Measurements from ENCODE around the gene DDIT3. TPM values are rescaled to one million over a fixed set of nuclear protein-coding genes. Genes with fewer than 3 reads are reported as not detected.

Gene DDIT3
- total and polyA plus RNA-seq, 2 of the 13 experiments (the other 11 are each of a cell fraction or from before 2014, with no cell fraction given): 27.5 to 48.7 TPM

GRCh38 chr12:57518920-57519795 is 1.2 kb downstream of the DDIT3 start (continued):
- TF ChIP-seq, protein P1, sequence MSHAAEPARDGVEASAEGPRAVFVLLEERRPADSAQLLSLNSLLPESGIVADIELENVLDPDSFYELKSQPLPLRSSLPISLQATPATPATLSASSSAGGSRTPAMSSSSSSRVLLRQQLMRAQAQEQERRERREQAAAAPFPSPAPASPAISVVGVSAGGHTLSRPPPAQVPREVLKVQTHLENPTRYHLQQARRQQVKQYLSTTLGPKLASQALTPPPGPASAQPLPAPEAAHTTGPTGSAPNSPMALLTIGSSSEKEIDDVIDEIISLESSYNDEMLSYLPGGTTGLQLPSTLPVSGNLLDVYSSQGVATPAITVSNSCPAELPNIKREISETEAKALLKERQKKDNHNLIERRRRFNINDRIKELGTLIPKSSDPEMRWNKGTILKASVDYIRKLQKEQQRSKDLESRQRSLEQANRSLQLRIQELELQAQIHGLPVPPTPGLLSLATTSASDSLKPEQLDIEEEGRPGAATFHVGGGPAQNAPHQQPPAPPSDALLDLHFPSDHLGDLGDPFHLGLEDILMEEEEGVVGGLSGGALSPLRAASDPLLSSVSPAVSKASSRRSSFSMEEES (CRISPR knock-in tag; IDR thresholded peaks at IDR 0.05): no peak
- TF ChIP-seq HIC2 (CRISPR knock-in tag; IDR thresholded peaks at IDR 0.05; ENCODE audit: low read depth) (no peak), ARNT2 (CRISPR knock-in tag; IDR thresholded peaks at IDR 0.05; ENCODE audit: low read depth) (no peak), TAF1 (CRISPR knock-in tag; IDR thresholded peaks at IDR 0.05) (0 out of 2 replicates have a peak, but pooled peaks have one; percentile 11), ZNF749 (CRISPR knock-in tag; IDR thresholded peaks at IDR 0.05; ENCODE audit: borderline replicate concordance) (no peak), MZF1 (CRISPR knock-in tag; IDR thresholded peaks at IDR 0.05; ENCODE audit: borderline replicate concordance) (0 out of 2 replicates have a peak, but pooled peaks have one; percentile 51), RBM22 (optimal IDR thresholded peaks at IDR 0.05; ENCODE audit: low read length) (peak; percentile 36), ZNF543 (CRISPR knock-in tag; IDR thresholded peaks at IDR 0.05) (0 out of 2 replicates have a peak, but pooled peaks have one; percentile 30), ATF4 (CRISPR knock-in tag; IDR thresholded peaks at IDR 0.05) (peak; percentile 39 to 88; a peak in 2 of 4 replicates), CEBPB (IDR thresholded peaks at IDR 0.05; ENCODE audit: borderline replicate concordance, low read depth, low read length) (peak; percentile 23; the same call in 1 of the 2 replicates), HOXD1 (CRISPR knock-in tag; IDR thresholded peaks at IDR 0.05) (no peak), SMAD1 (CRISPR knock-in tag; IDR thresholded peaks at IDR 0.05; ENCODE audit: borderline replicate concordance, low read depth) (no peak; the same call in 1 of the 2 replicates), ZNF335 (CRISPR knock-in tag; IDR thresholded peaks at IDR 0.05) (0 out of 2 replicates have a peak, but pooled peaks have one; percentile 6), MIER2 (CRISPR knock-in tag; IDR thresholded peaks at IDR 0.05) (no peak), ZKSCAN1 (IDR thresholded peaks at IDR 0.05; ENCODE audit: low read length) (peak; percentile 95), ZNF263 (CRISPR knock-in tag; IDR thresholded peaks at IDR 0.05) (0 out of 2 replicates have a peak, but pooled peaks have one; percentile 23), RFXAP (CRISPR knock-in tag; IDR thresholded peaks at IDR 0.05; ENCODE audit: borderline replicate concordance) (no peak)
- TF ChIP-seq, protein P2, sequence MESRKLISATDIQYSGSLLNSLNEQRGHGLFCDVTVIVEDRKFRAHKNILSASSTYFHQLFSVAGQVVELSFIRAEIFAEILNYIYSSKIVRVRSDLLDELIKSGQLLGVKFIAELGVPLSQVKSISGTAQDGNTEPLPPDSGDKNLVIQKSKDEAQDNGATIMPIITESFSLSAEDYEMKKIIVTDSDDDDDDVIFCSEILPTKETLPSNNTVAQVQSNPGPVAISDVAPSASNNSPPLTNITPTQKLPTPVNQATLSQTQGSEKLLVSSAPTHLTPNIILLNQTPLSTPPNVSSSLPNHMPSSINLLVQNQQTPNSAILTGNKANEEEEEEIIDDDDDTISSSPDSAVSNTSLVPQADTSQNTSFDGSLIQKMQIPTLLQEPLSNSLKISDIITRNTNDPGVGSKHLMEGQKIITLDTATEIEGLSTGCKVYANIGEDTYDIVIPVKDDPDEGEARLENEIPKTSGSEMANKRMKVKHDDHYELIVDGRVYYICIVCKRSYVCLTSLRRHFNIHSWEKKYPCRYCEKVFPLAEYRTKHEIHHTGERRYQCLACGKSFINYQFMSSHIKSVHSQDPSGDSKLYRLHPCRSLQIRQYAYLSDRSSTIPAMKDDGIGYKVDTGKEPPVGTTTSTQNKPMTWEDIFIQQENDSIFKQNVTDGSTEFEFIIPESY (CRISPR knock-in tag; IDR thresholded peaks at IDR 0.05): no peak
- TF ChIP-seq, protein P3, sequence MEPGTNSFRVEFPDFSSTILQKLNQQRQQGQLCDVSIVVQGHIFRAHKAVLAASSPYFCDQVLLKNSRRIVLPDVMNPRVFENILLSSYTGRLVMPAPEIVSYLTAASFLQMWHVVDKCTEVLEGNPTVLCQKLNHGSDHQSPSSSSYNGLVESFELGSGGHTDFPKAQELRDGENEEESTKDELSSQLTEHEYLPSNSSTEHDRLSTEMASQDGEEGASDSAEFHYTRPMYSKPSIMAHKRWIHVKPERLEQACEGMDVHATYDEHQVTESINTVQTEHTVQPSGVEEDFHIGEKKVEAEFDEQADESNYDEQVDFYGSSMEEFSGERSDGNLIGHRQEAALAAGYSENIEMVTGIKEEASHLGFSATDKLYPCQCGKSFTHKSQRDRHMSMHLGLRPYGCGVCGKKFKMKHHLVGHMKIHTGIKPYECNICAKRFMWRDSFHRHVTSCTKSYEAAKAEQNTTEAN (CRISPR knock-in tag; conservative IDR thresholded peaks at IDR 0.05): no peak

All from HepG2 (cell line).